GM19395 (cell line): ENCODE results near the gene NPR2.

Experiments used
- ATAC-seq: cut with Tn5 transposase; IDR thresholded peaks from one replicate; pipeline ENCODE4 v1.9.1; 2021; ENCODE audit warnings: mild to moderate bottlenecking, moderate library complexity; ENCODE audit not compliant: unreplicated experiment

The NPR2 gene

DNA sequence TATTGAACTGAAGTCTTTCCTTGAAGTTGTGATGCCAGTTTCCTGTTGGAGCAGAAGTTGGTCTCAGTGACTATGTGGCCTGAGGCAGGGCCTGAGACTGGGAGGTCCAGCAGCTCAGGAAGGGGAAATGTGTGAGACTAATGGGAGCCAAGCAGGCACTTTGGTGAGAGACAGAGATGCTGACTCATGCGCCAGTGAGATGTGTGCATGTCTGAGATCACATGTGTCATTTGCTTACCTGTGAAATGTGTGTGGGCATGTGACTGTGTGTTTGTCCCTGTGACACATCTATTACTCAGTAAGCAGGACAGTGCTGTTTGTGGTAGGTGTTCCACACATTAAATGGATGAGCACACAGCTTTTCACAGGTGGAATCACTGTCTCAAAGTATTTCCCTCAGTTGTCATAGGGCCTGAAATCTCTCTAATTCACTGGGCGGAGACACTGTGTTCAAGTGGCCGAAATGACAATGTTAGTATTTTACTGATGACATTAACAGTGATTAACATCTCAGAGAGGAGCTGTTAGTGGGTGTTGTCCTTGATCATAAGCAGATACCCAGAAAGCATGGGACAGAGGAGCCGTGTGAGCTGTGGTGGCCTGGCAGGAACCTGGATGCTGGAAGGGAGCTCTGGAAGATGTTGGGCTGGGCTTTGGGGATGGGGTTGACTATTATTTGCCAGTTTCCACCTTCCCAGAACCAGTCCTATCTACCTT, 7.4 kb downstream of the NPR2 start:
- ATAC-seq, result no peak

DNA sequence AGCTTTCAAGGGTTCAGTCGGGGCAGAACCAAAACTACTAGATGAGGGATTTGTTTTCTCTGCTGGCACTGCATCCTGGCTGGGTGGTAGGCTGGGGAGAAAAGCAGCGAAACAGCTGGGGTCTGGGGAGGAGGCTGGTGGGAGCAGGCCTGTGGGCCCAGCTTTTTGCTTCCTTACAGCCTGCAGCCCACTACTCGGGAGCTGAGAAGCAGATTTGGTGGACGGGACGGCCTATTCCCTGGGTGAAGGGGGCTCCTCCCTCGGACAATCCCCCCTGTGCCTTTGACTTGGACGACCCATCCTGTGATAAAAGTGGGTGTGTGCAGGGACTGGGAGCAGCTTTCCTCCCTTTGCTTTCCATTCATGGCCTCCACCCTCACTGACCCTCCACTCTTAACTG, 9.1 kb downstream of the NPR2 start:
- ATAC-seq, result no peak

DNA sequence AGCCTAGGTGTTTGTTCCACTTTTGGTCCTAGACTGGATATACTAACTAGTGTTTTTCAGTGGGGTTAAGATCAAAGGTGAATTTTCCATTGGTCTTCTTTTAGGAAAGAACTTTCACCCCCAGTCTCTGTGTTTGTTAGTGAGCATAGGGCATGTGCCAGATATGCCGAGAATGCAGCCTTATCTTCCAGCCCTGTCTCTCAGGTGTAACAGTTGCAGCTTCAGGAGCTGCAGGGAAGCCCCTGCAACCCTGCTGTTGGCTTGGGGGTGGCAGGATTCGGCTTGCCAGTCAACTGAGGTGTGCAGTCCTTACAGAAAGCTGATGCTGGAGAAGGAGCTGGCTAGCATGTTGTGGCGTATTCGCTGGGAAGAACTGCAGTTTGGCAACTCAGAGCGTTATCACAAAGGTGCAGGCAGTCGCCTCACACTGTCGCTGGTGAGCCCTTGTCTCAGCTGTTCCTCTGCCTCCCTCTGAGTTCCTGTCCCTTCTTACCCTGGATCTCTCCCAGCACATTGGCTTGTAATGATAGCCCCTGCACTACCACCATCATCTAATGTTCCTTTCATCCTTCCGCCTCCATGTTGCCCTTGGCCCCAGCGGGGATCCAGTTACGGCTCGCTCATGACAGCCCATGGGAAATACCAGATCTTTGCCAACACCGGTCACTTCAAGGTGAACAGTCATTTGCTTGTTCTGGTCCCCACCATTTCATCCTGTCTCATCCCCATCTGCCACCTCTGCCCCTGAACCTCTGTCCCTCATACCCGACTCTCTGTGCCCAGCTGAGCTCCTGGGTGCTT, 10.1 kb downstream of the NPR2 start:
- no peak for ATAC-seq

DNA sequence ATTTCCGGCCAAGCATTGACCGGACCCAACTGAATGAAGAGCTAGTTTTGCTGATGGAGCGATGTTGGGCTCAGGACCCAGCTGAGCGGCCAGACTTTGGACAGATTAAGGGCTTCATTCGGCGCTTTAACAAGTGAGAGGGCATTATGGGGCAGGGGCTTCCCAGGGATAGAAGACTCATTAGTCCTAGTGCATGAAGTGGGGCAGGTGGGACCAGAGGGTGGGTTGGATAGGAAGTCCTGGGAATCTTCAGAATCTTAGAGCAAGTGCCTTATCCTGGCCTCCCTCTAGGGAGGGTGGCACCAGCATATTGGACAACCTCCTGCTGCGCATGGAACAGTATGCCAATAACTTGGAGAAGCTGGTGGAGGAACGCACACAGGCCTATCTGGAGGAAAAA, 14.7 kb downstream of the NPR2 start:
- no peak for ATAC-seq

DNA sequence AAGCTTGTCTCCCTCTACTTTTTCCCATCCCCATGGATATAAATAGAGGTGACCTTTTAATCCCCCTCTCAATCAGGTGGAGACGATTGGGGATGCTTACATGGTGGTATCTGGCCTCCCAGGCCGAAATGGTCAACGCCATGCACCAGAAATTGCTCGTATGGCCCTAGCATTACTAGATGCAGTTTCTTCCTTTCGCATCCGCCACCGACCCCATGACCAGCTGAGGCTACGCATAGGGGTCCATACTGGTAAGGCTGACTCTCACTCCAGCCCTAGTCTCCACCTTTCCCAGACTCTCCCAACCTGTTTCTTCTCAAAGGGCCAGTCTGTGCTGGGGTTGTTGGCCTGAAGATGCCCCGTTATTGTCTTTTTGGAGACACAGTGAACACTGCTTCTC, 17.0 kb downstream of the NPR2 start:
- ATAC-seq, result no peak

DNA sequence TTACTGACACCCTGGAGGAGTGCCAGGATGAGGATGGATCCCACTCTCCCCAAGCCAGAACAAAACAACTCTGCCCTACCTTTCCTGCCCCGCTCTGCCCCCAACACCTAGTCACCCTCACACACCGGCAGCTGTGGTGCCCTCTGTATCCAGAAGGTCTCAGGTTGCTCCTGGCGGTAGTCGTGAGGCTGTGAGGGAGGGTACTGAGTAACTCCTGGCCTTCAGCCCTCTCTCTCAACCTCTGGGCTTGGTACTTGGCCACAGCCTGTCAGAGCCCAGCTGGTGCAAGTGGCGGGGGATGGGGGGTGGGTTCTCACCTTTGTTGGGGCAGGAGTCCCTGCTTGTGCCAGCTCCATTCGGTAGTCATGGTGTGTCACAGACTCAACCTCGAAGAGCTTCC, 18.7 kb downstream of the NPR2 start:
- no peak for ATAC-seq

DNA sequence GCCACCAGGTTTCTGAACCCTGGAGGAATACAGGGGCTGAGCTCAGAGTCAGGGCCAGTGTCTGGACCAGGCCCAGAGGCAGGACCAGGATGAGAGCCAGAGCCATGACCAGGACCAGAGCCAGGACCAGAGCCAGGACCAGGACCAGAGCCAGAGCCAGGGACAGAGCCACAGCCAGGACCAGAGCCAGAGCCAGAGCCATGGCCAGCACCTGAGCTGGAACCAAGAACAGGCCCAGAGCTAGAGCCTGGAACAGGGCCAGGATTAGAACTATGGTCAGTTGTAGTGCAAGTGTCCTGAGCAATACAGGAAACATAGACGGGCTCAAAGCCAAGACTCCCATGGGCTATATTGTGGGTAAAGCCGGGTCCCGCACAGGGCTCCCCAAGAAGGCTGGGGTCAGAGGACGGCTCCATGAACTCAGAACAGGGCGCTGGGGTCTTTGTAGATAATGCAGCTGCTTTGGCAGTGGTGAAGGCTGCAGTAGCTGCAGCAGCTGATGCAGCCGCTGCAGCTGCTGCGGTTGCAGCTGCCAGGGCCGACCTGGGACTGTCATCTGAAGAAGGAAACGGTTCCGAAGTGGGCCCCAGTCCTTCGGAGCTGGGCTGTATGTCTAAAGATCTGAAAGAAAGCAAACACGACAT, 20.1 kb downstream of the NPR2 start:
- ATAC-seq, result no peak

DNA sequence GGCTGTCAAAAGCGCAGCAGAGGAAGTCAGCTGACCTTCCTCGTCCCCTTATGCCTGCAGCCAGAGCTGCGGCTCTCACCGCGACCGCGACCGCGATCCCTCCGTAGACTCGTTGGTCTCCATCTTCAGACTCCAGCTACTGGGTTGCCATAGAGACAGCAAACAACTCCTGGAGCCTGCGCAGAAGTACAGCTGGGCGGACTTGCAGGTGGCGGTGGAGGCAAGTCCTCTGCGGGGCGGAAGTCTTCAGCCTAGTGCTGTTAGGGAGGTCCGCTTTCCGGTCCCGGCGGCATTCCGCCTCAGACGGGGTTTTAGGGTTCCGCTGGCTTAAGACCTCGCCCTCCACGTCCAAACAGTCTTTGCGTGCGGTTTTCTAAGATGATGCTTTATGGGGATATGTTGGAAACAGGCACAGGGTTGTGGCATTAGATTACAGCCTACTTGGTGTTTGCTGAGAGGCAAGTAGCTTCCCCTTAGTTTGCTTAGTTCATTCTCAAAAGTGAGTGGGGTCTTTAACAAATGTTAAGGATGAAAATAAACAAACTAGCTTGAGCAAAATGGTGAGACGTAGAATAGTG, 20.7 kb downstream of the NPR2 start, which contains the start of gene SPAG8:
Gene SPAG8 (minus strand): TSS at position 238 of the 578 bp plus-strand sequence. CDS start 115 bp downstream, at position 123.
- ATAC-seq, result peak; percentile 51

DNA sequence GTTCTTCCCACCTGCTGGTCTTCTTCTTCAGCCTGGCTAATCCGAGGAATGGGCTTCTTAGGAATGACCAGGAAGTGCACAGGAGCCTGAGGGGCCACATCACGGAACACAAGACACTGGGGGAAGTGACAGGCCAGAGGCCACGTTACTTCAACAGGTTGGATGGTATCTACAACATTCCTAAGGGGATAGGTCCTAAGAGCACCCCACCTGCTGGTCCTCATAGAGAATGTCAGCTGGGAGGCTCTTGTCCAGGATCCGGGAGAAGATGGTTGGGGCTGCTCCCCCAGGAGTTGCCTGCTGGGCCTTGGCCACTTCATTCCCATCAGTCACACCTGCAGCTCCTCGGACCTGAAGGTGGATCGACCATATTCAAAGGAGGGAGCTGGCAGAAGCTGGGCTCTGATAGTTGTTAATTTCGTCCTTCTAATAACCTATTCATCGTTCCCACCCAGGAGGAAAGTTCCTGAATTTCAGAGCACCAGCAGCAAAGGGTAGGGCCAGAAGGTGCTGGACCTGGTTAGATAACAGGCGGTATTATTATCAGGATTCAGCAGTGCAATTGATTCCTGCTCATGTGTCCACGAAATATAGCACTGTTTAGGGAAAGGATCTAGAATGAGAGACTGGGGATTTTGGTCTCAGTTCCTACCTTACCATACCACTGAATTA, 22.2 kb downstream of the NPR2 start:
- no peak for ATAC-seq

DNA sequence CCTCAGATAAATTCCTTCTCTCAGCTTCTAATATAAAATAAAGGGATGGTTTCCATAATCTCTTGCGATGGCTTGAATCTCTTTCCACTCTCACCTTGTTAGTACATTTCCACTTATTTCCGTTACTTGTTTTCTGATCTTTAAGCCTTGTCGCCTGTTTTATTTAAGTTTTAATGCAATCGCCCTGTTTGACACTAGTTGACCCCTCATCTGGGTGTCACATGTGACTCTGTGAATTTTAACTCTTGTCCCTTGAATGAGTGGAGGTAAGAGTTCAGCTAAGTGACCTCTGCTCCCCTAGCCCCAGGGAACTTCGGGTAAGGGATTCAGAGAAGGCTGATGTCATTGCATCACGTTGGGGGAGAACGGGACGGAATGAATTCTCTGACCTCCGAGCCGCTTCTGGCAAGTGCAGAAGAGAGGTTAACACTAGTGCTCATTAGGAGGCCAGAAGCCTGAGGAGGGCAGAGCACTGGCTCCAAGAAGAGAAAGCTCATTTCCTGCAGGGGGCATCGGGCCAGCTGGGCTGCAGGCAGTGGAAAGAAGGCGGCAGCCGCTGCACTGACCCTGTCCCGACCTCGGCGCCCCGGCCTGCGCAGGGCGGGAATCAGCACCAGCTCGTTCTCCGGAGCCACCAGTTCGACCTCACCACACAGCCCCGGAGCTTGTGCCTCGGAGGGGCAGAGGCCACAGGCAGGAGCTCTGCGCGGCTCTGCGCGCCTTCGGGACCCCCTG, 22.9 kb downstream of the NPR2 start:
- peak; percentile 37 for ATAC-seq

DNA sequence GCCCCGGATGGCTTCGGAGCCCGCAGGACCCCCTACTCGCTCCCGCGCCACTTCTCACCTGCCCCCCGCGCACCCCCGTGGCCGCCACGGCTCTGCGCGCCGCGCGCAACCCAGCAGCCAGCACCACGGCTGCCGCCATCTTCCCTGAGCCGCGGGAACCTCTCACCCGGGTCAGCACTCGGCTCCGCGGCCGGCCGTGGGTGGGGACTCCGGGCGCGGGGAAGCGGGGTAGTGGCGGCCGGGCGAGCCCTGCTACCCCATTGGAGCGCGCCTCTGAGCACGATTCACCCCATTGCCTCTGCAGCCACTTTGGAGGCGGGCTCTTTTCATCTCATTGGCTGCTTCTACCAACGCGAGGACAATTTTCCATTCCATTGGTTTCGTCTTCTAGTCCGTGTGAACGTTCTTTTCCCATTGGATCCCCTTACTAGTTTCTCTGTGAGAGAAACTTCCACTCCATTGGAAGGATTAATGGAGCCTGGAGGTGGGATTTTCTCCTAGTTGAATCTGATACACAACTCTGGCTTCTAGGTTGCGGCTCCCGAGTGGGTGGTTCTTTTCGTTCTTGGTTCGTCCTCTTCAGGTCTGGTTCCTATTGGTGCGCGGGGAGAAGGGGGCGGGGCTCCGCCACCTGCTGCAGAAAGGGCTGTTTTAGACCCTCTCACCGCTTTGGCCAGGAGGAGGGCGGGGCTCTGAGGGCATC, 23.6 kb downstream of the NPR2 start, which contains the start of gene HINT2:
Gene HINT2 (minus strand): TSS at position 202 of the 703 bp plus-strand sequence. CDS start 63 bp downstream, at position 139.
- peak; percentile 77 for ATAC-seq

DNA sequence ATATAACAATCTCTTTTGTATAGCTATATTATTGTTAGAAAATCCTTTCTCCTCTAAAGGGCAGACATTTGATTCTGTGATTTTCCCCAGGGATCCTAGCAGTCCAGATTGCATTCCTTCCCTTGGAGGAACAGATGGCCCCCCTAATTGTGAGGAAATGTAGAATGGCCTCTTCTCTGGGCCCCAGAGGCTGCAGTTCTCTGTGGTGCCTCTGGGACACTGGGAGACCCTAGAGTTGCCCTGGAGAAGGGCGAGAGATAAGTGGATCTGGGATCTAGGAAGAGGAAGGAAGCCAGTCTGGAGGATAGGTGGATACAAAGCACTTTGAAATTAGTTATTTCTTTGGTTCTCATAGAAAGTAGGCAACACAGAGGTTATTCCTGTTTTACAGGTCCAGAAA, 25.3 kb downstream of the NPR2 start:
- no peak for ATAC-seq

DNA sequence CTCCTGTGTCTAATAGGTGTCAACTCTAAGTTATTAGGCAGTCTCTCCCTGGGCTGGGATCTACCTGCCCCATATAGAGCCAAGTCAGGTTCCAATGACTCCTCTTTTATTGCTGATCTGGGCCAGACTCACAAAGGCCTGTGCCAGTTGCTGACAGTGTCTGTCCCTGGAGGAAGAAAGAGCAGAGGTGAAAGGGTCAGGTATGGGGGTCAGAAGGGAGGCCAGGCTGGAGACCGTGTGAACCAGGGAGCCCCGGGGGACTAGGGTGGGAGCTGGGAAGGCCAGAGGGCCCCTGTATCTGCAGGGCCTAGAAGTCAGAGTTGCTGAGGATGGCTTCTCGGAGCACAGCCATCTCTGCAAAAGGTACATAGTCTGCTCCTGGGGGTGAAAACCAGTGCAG, 26.9 kb downstream of the NPR2 start:
- ATAC-seq, result no peak

DNA sequence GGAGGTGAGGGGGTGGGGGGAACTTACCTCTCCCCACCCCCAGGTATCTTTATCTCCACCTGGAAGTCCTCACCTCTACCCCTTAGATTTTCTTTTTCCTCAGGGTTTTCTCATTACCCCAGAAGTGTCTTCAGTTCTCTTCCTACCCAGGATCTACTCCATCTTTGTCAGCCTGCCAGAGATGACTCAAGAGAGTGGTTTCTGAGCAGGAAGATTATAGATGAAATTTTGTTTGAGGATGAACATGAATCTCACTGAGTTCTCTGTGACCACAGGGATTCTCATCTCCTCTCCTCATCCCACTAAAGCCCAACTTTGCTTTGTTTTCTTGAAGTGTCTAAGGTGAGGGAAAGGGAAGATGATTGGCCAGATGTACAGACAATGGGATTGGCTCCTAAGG, 28.7 kb downstream of the NPR2 start:
- ATAC-seq, result no peak

DNA sequence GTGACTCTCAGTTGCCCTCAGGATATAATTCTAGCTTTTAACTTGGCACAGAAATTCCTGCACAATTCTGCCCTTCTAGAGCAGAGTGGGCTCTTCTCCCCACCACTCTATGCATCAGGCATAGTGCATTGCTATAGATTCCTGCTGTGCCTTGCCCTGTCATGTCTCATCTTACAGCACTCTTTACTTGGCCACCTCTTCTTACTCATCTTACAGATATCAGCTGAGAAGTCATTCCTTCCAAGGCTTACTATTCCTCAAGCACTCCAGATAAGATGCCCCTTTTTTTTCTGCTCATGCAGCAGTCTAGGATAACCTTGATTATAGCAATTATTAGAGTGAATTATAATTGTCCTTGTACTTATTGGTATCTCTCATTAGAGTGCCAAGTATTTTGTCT, 31.5 kb downstream of the NPR2 start:
- no peak for ATAC-seq

DNA sequence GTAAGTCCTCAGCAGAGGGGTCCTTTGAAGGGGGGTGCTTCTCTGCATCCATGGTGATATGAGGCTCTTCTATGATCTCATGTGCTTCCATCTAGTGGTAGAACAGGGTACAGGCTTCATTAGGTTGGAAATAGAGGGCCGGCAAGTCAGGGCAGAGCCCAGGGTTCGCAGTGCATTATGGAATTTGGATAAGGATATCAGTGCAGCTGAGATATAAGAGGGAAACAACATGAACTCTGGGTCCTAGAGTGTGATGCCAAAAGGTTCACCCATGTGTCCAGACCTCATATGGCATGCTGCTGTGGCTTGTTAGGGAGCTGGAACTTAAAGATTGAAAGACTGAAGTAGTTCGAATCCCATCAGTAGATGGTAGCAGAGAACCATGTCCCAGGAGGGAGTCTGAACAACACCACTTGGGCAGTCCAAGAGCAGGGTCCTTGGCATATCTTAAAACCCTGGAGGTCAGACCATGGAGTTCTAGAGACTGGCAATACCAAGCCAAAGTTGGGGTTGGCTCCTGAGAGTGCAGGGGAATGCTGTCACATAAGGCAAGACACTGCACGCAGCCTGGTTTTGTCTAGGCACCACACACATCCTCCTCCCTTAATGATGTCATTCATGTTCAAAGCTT, 34.8 kb downstream of the NPR2 start:
- ATAC-seq, result peak; percentile 61

DNA sequence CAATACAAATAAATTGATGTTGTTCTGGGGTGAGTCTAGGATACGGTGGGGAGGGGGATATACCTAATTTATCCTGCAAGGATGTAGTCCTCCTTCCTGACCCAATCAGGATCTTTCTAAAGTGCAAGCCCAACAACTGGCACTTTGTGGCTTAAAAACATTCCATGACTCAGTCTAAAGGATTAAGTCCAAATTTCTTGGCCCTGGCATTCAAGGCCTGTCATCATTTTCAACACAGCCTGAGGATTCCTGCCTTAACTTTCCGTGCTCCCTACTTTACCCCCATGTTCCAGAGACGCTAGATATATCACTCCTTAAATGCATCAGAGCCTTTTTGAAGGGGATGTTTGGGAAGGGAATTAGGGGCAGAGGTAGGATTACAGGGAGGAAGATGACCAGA, 36.1 kb downstream of the NPR2 start:
- ATAC-seq, result no peak

DNA sequence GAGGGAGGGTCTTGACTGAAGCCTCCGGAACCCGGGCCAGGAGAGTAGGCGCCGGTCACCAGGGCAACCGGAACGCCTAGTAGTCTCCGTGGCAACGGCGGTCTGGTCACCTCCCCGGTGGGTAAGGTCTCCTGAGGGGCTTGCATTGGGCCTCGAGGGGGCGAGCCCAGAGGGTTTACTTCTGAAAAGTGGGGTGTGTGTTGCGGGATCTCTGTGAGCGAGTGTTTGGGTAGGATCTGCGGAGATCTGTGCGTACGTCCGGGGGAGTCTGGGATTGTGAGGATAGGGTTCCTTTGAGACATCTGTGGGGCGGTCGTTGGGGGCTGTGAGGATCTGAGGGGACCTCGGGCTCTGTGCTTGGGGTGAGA, 37.3 kb downstream of the NPR2 start, which contains the start of gene FAM221B:
Gene FAM221B (minus strand): TSS at position 17 of the 368 bp plus-strand sequence. CDS start 2,571 bp downstream, outside the sequence.
- no peak for ATAC-seq
